GM10266 (cell line): ENCODE results near the gene BICC1.

ENCODE experiments used
- DNase-seq: peaks from one replicate; pipeline ENCODE4 v3.0.0; 2012; ENCODE audit errors: extremely low spot score
- CTCF ChIP-seq: IDR thresholded peaks from 2 replicates; pipeline ENCODE4 v1.5.1; 2012; ENCODE audit warnings: mild to moderate bottlenecking, low read depth; ENCODE audit not compliant: control insufficient read depth, insufficient read depth; ENCODE audit errors: missing control alignments

Gene BICC1

DNA sequence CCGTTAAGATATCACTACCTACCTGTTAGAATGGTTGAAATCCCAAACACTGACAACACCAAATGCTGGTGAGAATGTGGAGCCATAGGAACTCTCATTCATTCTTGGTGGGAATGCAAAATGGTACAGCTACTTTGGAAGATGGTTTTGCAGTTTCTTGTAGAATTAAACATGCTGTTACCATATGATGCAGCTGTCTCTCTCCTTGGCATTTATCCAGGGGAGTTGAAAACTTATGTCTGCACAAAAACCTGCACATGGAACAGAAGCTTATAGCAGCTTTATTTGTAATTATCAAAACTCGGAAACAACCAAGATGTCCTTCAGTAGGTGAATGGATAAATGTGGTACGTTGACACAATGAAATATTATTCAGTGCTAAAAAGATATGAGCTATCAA, 199.5 kb downstream of the BICC1 start:
- no peak for DNase-seq
- no peak for TF ChIP-seq CTCF

DNA sequence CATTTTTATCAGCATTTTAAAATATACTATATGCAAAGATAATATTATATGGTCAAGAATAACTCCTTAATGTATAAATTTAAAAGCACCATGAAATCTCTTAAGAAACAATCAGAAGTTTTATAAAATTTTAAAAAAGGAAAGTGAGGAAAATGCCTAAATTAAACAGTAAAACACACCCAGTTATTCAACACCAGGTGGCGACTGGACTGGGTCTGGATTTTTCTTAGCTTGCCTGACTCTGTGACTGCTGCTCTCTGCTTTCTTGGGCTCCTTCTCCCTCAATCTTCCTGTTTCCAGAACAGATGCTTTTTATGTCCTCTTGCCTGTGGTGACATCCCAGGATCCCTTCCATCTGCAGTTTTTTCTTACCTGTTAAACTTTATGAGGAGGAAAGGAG, 200.3 kb downstream of the BICC1 start:
- TF ChIP-seq CTCF = no peak
- no peak for DNase-seq

- no peak for TF ChIP-seq CTCF
- no peak for DNase-seq
Measured at GRCh38 chr10:58714409-58714808, 201.7 kb downstream of the BICC1 start.

GRCh38 chr10:58715061-58715460, 202.4 kb downstream of the BICC1 start:
- DNase-seq = no peak
- no peak for TF ChIP-seq CTCF

- DNase-seq = no peak
- TF ChIP-seq CTCF = no peak
Measured at GRCh38 chr10:58718596-58718995, 205.9 kb downstream of the BICC1 start.

- no peak for TF ChIP-seq CTCF
- DNase-seq = no peak
Measured at GRCh38 chr10:58721601-58722281, 209.1 kb downstream of the BICC1 start.

DNA sequence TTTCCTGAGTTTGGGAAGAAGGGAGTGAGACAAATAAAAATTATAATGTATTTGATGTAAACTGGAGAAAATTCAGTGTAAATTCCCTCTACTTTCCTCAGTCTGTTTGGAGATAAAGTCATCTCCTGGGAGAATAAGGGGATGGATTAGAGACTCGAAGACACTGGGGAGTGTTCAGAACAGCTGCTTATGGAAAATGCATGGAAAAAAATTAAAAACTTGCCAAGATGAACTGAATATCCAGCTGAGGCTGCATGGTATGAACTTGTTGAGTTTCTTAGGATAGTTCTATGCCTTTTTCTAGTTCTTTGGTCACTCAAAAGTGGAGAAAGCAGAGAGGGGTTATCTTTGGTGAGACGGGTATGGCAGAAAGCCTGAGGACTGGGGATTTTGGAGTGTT, 210.5 kb downstream of the BICC1 start:
- TF ChIP-seq CTCF = no peak
- DNase-seq = no peak
